ENCODE results near the gene PDCD1.

Gene PDCD1

GRCh38 chr2:241842067-241842415, 16.7 kb downstream of the PDCD1 start:
- ChIA-PET CTCF (interaction anchor here (0.6 kb wide), 1 partner anchor 17 kb away, joined by 3 read pairs; no protein-coding TSS in a partner anchor), POLR2A (no interaction called here)
- TF ChIP-seq CTCF (IDR thresholded peaks at IDR 0.05; ENCODE audit: insufficient read depth, low read length, missing control alignments) = no peak
- H3K4me3 ChIP-seq (ENCODE audit: low read depth, low read length) = no peak overlapping the region
- DNase-seq (ENCODE audit: low read depth, low spot score) = no peak

DNA sequence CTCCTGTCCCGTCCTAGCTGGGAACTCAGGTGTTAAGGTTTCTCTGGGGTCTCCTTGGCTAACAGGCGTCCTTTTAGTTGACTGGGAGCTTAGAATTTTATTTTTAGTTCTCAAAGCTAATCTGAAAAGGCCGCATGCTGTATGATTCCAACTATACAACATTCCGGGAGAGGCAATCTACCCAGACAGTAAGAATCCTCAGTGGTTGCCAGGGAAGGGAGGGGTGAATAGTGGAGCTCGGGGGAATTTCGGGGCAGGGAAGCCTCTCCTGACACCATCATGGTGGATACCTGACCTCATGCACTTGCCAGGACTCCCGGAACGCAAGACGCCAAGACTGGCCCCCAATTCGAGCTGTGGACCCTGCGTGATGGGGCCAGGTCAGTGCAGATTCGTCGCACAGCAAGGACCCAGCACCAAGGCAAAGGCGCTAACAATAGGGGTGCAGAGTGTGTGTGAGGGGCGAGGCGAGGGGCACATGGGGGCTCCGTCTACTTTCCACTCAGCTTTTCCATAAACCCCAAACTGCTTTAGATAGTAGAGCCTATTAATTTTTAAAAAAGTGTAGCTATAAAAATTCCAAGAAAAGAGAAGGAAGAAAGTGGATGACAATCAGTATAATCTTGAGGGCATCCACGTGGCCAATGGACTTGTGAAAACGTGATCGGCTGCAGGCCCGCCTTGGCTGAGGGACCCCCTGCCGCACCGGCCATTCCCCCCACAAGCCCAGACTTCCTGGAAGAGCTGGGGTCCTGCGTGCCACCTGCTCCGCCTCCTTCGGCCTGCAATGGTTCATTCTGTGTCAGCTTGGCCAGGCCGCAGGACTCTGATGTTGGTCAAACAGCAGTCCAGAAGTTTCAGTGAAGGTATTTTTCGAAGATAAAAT, 17.3 kb downstream of the PDCD1 start:
- CTCF ChIA-PET = interaction anchor here (0.6 kb wide), 1 partner anchor 17 kb away, joined by 3 read pairs; no protein-coding TSS in a partner anchor
- DNase-seq (ENCODE audit: low read depth, low spot score) = no peak
- POLR2A ChIA-PET = no interaction called here
- no peak overlapping the region for H3K4me3 ChIP-seq (ENCODE audit: low read depth, low read length)
- TF ChIP-seq CTCF (IDR thresholded peaks at IDR 0.05; ENCODE audit: insufficient read depth, low read length, missing control alignments) = no peak

- no peak overlapping the region for H3K4me3 ChIP-seq (ENCODE audit: low read depth, low read length)
- ChIA-PET POLR2A (no interaction called here), CTCF (no interaction called here)
- TF ChIP-seq CTCF (IDR thresholded peaks at IDR 0.05; ENCODE audit: insufficient read depth, low read length, missing control alignments) = no peak
- DNase-seq (ENCODE audit: low read depth, low spot score) = no peak
Observed at GRCh38 chr2:241837197-241837965, 21.3 kb downstream of the PDCD1 start.

DNA sequence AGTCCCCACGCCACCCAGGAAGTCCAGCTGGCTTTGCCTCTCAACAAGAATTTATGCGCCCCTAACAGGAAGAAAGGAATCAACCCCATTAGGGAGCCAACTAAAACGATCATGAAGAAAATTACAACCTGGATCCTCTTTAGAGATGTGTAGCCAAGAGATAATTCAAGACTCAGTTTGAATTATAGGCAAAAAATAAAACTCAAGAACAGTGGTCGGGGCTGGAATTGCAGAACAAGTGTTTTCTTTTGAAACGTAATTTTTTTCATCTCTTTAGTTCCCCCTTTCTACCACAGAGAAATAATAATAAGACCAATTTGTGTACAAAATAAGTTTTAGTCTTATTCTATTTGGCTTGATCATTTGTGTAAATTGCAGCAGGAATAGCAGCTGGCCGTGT, 22.4 kb downstream of the PDCD1 start:
- TF ChIP-seq CTCF (IDR thresholded peaks at IDR 0.05; ENCODE audit: insufficient read depth, low read length, missing control alignments) = no peak
- ChIA-PET POLR2A (no interaction called here), CTCF (interaction anchor here (1.2 kb wide), 1 partner anchor 42 kb away, joined by 3 read pairs; no protein-coding TSS in a partner anchor)
- H3K4me3 ChIP-seq (ENCODE audit: low read depth, low read length) = no peak overlapping the region
- DNase-seq (ENCODE audit: low read depth, low spot score) = no peak

- ChIA-PET POLR2A (no interaction called here), CTCF (interaction anchor here (1.2 kb wide), 1 partner anchor 43 kb away, joined by 3 read pairs; no protein-coding TSS in a partner anchor)
- H3K4me3 ChIP-seq (ENCODE audit: low read depth, low read length) = no peak overlapping the region
- DNase-seq (ENCODE audit: low read depth, low spot score) = no peak
- no peak for TF ChIP-seq CTCF (IDR thresholded peaks at IDR 0.05; ENCODE audit: insufficient read depth, low read length, missing control alignments)
Observed at GRCh38 chr2:241835611-241836010, 23.1 kb downstream of the PDCD1 start.

Data from AG04449 (cell line).